ENCODE data around the gene RANBP10.

Gene RANBP10

DNA sequence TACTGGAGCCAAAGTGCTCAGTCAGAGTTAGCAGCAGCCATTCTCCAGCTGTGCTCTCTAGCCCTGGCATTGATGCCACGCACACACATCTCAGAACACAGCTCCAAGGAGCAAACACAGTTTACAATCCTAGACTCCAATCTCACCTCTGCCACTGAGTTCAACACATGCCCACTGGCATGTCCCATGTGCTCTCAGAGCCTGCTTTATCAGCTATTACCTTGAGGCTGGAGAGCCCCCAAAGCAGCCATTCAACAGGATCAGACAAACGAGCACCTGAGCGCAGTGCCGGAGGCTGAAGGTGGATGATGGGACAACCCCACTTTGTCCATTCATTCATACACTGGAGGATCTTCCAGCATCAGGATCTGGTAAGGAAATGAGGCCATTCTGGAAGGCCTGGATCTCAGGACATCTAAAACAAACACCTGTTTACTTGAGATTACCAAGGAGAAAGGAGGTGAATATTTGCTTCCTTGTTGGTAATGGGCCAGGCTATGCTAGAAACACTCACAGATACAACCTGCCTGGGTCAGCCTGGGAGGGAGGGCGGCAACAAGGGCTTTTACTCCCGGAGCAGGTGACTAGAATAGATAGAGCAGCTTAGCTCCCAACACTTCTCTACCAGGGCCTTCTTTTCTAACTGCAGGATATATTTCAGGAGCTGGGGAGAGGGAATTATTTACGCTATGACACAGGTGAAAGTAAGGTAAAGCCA, 25.4 kb downstream of the RANBP10 start:
- no peak overlapping the region for H3K9ac ChIP-seq (ENCODE audit: low read depth in 1 of 2, low read length in 2 of 2)
- no peak overlapping the region for H3K4me3 ChIP-seq (ENCODE audit: low read length in 2 of 2)
- no peak overlapping the region for H3K27ac ChIP-seq (ENCODE audit: low read depth in 2 of 2, low read length in 2 of 2)
- peaks cover 0 to 3% of the 10 kb centered on the region in 2 donors for H3K4me1 ChIP-seq (ENCODE audit: control insufficient read depth in 2 of 2, insufficient read depth in 2 of 2, low read length in 2 of 2)
- H3K36me3 ChIP-seq (ENCODE audit: control insufficient read depth in 2 of 2, insufficient read depth in 2 of 2, low read length in 2 of 2), result peaks cover 0 to 2% of the 10 kb centered on the region in 2 donors
- H3K9me3 ChIP-seq (ENCODE audit: control insufficient read depth in 2 of 2, low read length in 2 of 2), result no peaks in the 10 kb centered on the region
- H3K27me3 ChIP-seq (ENCODE audit: control insufficient read depth in 2 of 2, insufficient read depth in 2 of 2, low read length in 2 of 2), result no peaks in the 10 kb centered on the region

DNA sequence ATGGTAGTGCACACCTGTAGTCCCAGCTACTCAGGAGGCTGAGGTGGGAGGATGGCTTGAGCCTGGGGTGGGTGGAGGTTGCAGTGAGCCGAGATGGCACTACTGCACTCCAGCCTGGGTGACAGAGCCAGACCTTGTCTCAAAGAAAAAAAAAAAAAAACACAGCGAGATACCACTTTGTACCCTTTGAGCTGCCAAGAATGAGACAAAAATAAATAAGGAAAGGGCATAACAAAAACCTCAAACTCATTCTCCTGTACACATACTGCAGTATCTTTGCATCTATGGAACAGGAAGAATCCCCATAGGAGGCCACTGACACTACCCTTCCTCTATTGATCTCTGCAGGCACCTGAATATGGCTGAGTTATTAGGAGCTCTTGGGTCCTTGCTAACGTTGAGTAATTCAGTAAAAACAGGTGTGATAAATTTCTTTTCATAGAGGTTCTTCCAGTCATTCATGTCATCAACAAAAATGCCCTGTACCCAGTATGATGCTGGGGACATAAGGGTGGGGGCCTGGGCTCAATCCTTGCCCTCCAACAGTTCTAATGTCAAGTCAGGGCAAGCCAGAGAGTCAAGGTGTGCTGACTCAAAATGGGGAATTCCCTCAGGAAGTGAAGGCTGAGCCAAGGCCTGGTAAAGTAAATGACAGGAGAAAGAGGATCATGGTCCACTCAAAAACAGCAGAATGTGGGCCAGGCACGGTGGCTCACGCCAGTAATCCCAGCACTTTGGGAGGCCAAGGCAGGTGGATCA, 26.9 kb downstream of the RANBP10 start:
- no peak overlapping the region for H3K9ac ChIP-seq (ENCODE audit: low read depth in 1 of 2, low read length in 2 of 2)
- H3K9me3 ChIP-seq (ENCODE audit: control insufficient read depth in 2 of 2, low read length in 2 of 2), result no peaks in the 10 kb centered on the region
- H3K27me3 ChIP-seq (ENCODE audit: control insufficient read depth in 2 of 2, insufficient read depth in 2 of 2, low read length in 2 of 2), result no peaks in the 10 kb centered on the region
- no peak overlapping the region for H3K4me3 ChIP-seq (ENCODE audit: low read length in 2 of 2)
- H3K27ac ChIP-seq (ENCODE audit: low read depth in 2 of 2, low read length in 2 of 2), result no peak overlapping the region
- peaks cover 0 to 3% of the 10 kb centered on the region in 2 donors for H3K4me1 ChIP-seq (ENCODE audit: control insufficient read depth in 2 of 2, insufficient read depth in 2 of 2, low read length in 2 of 2)
- H3K36me3 ChIP-seq (ENCODE audit: control insufficient read depth in 2 of 2, insufficient read depth in 2 of 2, low read length in 2 of 2), result peaks cover 0 to 2% of the 10 kb centered on the region in 2 donors

GRCh38 chr16:67775273-67775672, 31.1 kb downstream of the RANBP10 start:
- no peak overlapping the region for H3K27ac ChIP-seq (ENCODE audit: low read depth in 2 of 2, low read length in 2 of 2)

DNA sequence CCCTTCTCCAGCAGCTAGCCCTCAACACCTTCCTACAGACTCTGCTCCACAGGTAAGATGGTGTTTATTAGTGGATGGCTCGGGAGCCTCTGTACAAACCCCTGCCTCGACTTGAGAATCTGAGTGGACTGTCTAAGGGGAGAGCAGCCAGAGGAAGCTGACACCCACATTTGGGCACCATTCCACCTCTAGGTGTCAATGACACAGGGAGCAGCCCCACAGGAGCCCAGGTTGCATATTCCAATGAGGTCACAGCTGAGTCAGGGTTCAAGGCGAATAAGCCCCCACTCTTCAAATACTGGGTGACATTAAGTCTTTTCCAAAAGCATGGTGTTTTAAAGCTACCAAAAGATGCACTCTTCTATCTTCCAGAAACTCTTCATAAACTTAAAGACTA, 31.9 kb downstream of the RANBP10 start:
- Histone ChIP-seq H3K4me1 (ENCODE audit: control insufficient read depth in 2 of 2, insufficient read depth in 2 of 2, low read length in 2 of 2) (peaks cover 0 to 4% of the 10 kb centered on the region in 2 donors), H3K9ac (ENCODE audit: low read depth in 1 of 2, low read length in 2 of 2) (no peak overlapping the region), H3K4me3 (ENCODE audit: low read length in 2 of 2) (no peak overlapping the region), H3K27ac (ENCODE audit: low read depth in 2 of 2, low read length in 2 of 2) (no peak overlapping the region), H3K27me3 (ENCODE audit: control insufficient read depth in 2 of 2, insufficient read depth in 2 of 2, low read length in 2 of 2) (no peaks in the 10 kb centered on the region), H3K36me3 (ENCODE audit: control insufficient read depth in 2 of 2, insufficient read depth in 2 of 2, low read length in 2 of 2) (peaks cover 7 to 13% of the 10 kb centered on the region in 2 donors), H3K9me3 (ENCODE audit: control insufficient read depth in 2 of 2, low read length in 2 of 2) (no peaks in the 10 kb centered on the region)

More at GRCh38 chr16:67775273-67775672, 31.1 kb downstream of the RANBP10 start:
- H3K27me3 ChIP-seq (ENCODE audit: control insufficient read depth in 2 of 2, insufficient read depth in 2 of 2, low read length in 2 of 2), result no peaks in the 10 kb centered on the region
- no peaks in the 10 kb centered on the region for H3K9me3 ChIP-seq (ENCODE audit: control insufficient read depth in 2 of 2, low read length in 2 of 2)
- peaks cover 0 to 4% of the 10 kb centered on the region in 2 donors for H3K4me1 ChIP-seq (ENCODE audit: control insufficient read depth in 2 of 2, insufficient read depth in 2 of 2, low read length in 2 of 2)
- no peak overlapping the region for H3K4me3 ChIP-seq (ENCODE audit: low read length in 2 of 2)
- H3K36me3 ChIP-seq (ENCODE audit: control insufficient read depth in 2 of 2, insufficient read depth in 2 of 2, low read length in 2 of 2), result peaks cover 7 to 11% of the 10 kb centered on the region in 2 donors
- H3K9ac ChIP-seq (ENCODE audit: low read depth in 1 of 2, low read length in 2 of 2), result no peak overlapping the region

GRCh38 chr16:67773569-67774456, 32.5 kb downstream of the RANBP10 start:
- Histone ChIP-seq H3K4me3 (ENCODE audit: low read length in 2 of 2) (no peak overlapping the region), H3K36me3 (ENCODE audit: control insufficient read depth in 2 of 2, insufficient read depth in 2 of 2, low read length in 2 of 2) (peaks cover 7 to 13% of the 10 kb centered on the region in 2 donors), H3K9me3 (ENCODE audit: control insufficient read depth in 2 of 2, low read length in 2 of 2) (no peaks in the 10 kb centered on the region), H3K27ac (ENCODE audit: low read depth in 2 of 2, low read length in 2 of 2) (no peak overlapping the region), H3K4me1 (ENCODE audit: control insufficient read depth in 2 of 2, insufficient read depth in 2 of 2, low read length in 2 of 2) (peaks cover 0 to 4% of the 10 kb centered on the region in 2 donors), H3K9ac (ENCODE audit: low read depth in 1 of 2, low read length in 2 of 2) (no peak overlapping the region), H3K27me3 (ENCODE audit: control insufficient read depth in 2 of 2, insufficient read depth in 2 of 2, low read length in 2 of 2) (no peaks in the 10 kb centered on the region)

DNA sequence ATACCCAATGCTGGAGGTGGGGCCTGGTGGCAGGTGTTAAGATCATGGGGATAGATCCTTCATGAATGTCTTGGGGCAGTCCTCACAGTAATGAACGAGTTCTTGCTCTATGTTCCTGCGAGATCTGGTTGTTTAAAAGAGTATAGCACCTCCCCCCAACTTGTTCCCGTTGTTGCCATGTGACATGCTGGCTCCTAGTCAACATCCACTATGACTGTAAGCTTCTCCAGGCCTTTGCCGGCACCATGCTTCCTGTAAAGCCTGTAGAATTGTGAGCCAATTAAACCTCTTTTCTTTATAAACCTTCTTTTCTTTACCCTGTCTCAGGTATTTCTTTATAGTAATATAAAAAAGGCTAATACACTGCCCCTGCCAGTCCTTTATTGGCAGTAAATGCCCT, 33.3 kb downstream of the RANBP10 start:
- Histone ChIP-seq H3K4me1 (ENCODE audit: control insufficient read depth in 2 of 2, insufficient read depth in 2 of 2, low read length in 2 of 2) (peaks cover 0 to 4% of the 10 kb centered on the region in 2 donors), H3K27ac (ENCODE audit: low read depth in 2 of 2, low read length in 2 of 2) (no peak overlapping the region), H3K9me3 (ENCODE audit: control insufficient read depth in 2 of 2, low read length in 2 of 2) (no peaks in the 10 kb centered on the region), H3K9ac (ENCODE audit: low read depth in 1 of 2, low read length in 2 of 2) (no peak overlapping the region), H3K4me3 (ENCODE audit: low read length in 2 of 2) (no peak overlapping the region), H3K36me3 (ENCODE audit: control insufficient read depth in 2 of 2, insufficient read depth in 2 of 2, low read length in 2 of 2) (peaks cover 7 to 13% of the 10 kb centered on the region in 2 donors), H3K27me3 (ENCODE audit: control insufficient read depth in 2 of 2, insufficient read depth in 2 of 2, low read length in 2 of 2) (no peaks in the 10 kb centered on the region)

DNA sequence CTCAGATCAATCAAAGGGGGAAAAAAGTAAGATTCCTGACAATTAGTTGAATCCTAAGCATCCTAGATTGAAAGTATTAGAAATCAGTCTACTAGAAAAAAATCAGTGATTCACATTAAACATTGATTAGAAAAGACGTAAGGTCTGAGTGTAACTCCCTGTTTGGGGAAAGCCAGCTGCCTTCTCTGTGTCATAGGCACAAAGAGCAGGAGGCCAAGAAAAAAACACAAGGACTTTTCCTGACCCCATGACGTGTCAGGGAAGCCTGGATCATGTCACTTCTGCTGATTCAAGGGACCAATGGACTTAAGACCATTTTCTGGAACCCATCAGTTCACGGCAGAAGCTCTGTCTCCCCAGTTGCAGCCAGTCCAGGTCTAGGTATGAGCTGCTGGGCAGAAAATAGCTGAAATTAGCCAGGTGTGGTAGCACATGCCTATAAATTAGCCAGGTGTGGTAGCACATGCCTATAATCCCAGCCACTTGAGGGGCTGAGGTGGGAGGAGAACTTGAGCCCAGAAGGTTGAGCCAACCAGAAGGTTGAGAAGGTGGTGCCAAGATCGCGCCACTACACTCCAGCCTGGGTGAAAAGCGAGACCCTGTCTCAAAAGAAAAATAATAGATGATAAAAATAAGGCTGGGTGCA, 35.9 kb downstream of the RANBP10 start:
- Histone ChIP-seq H3K27ac (ENCODE audit: low read depth in 2 of 2, low read length in 2 of 2) (no peak overlapping the region), H3K27me3 (ENCODE audit: control insufficient read depth in 2 of 2, insufficient read depth in 2 of 2, low read length in 2 of 2) (no peaks in the 10 kb centered on the region), H3K9ac (ENCODE audit: low read depth in 1 of 2, low read length in 2 of 2) (no peak overlapping the region), H3K36me3 (ENCODE audit: control insufficient read depth in 2 of 2, insufficient read depth in 2 of 2, low read length in 2 of 2) (peaks cover 7 to 13% of the 10 kb centered on the region in 2 donors), H3K4me3 (ENCODE audit: low read length in 2 of 2) (no peak overlapping the region), H3K4me1 (ENCODE audit: control insufficient read depth in 2 of 2, insufficient read depth in 2 of 2, low read length in 2 of 2) (peaks cover 0 to 4% of the 10 kb centered on the region in 2 donors), H3K9me3 (ENCODE audit: control insufficient read depth in 2 of 2, low read length in 2 of 2) (no peaks in the 10 kb centered on the region)

DNA sequence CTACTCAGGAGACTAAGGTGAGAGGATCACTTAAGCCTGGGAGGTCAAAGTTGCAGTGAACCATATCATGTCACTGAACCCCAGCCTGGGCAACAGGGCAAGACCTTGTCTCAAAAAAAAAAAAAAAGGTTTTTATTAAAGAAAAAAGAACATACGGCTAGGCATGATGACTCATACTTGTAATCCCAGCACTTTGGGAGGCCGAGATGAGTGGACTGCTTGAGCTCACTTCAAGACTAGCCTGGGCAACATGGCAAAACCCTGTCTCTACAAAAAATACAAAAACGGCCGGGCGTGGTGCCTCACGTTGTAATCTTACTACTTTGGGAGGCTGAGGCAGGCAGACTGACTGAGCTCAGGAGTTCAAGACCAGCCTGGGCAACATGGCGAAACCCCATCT, 38.4 kb downstream of the RANBP10 start:
- no peak overlapping the region for H3K4me3 ChIP-seq (ENCODE audit: low read length in 2 of 2)
- H3K9ac ChIP-seq (ENCODE audit: low read depth in 1 of 2, low read length in 2 of 2), result no peak overlapping the region
- no peaks in the 10 kb centered on the region for H3K27me3 ChIP-seq (ENCODE audit: control insufficient read depth in 2 of 2, insufficient read depth in 2 of 2, low read length in 2 of 2)
- no peak overlapping the region for H3K27ac ChIP-seq (ENCODE audit: low read depth in 2 of 2, low read length in 2 of 2)
- H3K9me3 ChIP-seq (ENCODE audit: control insufficient read depth in 2 of 2, low read length in 2 of 2), result no peaks in the 10 kb centered on the region
- peaks cover 7 to 20% of the 10 kb centered on the region in 2 donors for H3K36me3 ChIP-seq (ENCODE audit: control insufficient read depth in 2 of 2, insufficient read depth in 2 of 2, low read length in 2 of 2)
- no peaks in the 10 kb centered on the region for H3K4me1 ChIP-seq (ENCODE audit: control insufficient read depth in 2 of 2, insufficient read depth in 2 of 2, low read length in 2 of 2)

- peaks cover 2 to 19% of the 10 kb centered on the region in 2 donors for H3K36me3 ChIP-seq (ENCODE audit: control insufficient read depth in 2 of 2, insufficient read depth in 2 of 2, low read length in 2 of 2)
- no peak overlapping the region for H3K27ac ChIP-seq (ENCODE audit: low read depth in 2 of 2, low read length in 2 of 2)
- H3K9ac ChIP-seq (ENCODE audit: low read depth in 1 of 2, low read length in 2 of 2), result no peak overlapping the region
- no peak overlapping the region for H3K4me3 ChIP-seq (ENCODE audit: low read length in 2 of 2)
- no peaks in the 10 kb centered on the region for H3K27me3 ChIP-seq (ENCODE audit: control insufficient read depth in 2 of 2, insufficient read depth in 2 of 2, low read length in 2 of 2)
- no peaks in the 10 kb centered on the region for H3K9me3 ChIP-seq (ENCODE audit: control insufficient read depth in 2 of 2, low read length in 2 of 2)
- H3K4me1 ChIP-seq (ENCODE audit: control insufficient read depth in 2 of 2, insufficient read depth in 2 of 2, low read length in 2 of 2), result no peaks in the 10 kb centered on the region
Measured at GRCh38 chr16:67766291-67766690, 40.1 kb downstream of the RANBP10 start.
